GM12801 (cell line): Measurements from ENCODE around the gene NAT8.

Experiments used
- TF ChIP-seq, protein P1 (sequence below): IDR thresholded peaks from one replicate; pipeline ENCODE4 v1.5.1; 2011; ENCODE audit warnings: control low read depth; ENCODE audit not compliant: insufficient read length; ENCODE audit errors: extremely low read depth

The NAT8 gene

DNA sequence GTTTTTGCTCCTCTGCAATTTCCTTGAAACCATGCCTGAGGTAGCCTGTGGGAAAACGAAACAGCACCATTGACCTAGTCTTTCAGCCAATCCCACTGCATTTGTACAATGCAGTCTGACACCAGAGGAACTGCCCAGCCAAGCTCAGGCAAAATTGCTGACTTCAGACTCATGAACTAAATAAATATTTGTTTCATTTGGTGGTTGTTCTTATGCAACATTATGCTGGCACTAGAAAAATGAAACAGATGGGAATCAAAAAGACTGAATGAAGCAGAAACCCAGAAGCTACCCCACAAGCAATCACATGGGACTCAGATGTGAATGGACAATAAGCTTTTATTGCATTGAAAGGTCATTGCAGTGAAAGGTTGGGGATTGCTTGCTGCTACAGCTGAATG, 1.7 kb downstream of the NAT8 start:
- TF ChIP-seq, protein P1, sequence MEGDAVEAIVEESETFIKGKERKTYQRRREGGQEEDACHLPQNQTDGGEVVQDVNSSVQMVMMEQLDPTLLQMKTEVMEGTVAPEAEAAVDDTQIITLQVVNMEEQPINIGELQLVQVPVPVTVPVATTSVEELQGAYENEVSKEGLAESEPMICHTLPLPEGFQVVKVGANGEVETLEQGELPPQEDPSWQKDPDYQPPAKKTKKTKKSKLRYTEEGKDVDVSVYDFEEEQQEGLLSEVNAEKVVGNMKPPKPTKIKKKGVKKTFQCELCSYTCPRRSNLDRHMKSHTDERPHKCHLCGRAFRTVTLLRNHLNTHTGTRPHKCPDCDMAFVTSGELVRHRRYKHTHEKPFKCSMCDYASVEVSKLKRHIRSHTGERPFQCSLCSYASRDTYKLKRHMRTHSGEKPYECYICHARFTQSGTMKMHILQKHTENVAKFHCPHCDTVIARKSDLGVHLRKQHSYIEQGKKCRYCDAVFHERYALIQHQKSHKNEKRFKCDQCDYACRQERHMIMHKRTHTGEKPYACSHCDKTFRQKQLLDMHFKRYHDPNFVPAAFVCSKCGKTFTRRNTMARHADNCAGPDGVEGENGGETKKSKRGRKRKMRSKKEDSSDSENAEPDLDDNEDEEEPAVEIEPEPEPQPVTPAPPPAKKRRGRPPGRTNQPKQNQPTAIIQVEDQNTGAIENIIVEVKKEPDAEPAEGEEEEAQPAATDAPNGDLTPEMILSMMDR: no peak

DNA sequence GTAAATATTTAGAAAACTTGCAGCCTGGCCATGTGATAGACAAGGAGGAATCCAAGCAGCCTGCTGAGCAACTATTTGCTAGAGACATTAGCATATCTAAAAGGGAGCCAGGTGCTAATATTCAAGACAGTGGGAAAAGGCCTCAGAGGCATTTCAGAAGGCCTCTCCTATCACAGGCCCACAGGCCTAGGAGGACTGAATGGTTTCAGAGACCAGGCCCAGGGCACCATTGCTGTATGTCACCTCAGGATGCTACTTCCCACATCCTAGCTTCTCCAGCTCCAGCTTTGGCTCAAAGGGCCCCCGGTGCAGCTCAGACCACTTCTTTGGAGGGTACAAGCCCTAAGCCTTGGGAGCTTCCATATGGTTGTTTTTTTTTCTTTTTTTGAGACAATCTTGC, 3.8 kb downstream of the NAT8 start:
- TF ChIP-seq, protein P1: no peak

DNA sequence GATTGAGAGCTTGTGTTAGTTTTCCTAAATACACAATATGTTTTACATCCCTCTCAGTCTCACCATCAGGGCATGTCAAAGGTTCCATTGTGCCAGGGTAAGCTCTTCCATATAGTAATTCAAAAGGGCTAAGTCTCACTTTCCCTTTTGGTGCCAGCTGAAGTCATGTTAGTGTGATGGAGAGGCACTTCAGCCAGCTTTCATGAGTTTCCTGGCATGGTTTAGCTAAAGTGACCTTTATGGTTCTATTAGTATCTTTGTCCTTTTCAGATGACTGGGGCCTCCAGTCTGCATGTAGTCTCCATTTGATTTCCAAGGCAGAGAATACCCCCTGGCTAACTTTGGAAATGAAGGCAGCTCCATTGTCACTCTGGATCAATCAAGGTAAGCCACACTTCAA, 27.2 kb downstream of the NAT8 start:
- TF ChIP-seq, protein P1: no peak

DNA sequence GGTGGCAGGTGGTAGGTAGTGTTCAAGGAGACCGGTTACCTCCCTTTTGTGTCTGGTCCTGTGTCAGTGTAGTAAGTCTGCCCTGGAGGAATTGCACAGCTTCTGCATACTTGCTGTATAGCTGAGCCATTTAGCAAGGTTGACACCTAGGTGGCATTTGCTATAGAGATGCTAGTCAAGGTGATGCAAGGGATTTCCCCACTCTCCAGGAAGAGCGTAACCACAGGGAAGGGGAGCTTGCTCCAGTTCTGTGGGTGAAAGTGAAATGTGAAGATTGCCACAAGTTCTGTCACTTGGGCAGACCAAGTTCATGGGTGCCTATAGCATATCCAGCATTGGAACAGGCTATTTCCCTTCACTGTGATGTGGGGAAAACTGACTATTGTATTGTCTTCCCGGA, 28.1 kb downstream of the NAT8 start:
- TF ChIP-seq, protein P1: no peak

DNA sequence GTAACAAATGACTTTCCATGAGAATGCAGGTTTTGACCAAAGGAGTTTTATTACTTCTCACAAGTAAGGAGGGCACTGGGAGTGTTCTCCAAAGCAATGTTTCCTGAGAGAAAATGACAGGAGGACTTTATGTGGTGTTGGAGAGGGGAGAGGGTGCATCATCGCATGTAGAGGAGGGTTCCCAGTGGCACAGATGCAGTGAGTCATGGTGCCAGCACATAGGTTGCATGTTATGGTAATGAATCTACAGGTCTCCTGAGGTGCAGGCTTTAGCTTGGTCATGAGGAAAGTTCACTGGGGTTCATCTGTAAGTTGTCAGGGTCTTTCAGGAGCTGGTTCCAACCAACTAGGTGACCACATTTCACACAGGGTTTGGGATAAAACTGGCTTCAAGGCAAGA, 30.4 kb downstream of the NAT8 start:
- TF ChIP-seq, protein P1: no peak

DNA sequence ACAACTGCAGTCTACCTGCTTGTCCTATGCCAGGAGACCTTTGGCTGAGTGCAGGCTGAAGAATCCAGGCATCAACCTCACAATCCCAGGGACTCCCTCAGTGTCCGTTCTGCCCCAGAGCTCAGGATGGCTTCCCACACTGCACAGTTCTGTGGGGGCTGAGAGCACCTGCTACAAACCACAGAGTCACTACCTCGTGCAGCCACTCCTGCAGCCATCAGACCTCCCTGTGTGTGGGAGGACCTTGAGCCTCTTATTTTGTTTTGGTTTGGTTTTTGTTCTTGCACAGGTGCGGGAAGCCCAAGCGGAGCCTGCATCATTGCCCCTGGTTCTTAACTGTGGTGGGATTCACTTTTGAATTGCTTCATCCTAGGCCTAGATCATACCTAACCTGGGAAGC, 31.0 kb downstream of the NAT8 start:
- TF ChIP-seq, protein P1: no peak

DNA sequence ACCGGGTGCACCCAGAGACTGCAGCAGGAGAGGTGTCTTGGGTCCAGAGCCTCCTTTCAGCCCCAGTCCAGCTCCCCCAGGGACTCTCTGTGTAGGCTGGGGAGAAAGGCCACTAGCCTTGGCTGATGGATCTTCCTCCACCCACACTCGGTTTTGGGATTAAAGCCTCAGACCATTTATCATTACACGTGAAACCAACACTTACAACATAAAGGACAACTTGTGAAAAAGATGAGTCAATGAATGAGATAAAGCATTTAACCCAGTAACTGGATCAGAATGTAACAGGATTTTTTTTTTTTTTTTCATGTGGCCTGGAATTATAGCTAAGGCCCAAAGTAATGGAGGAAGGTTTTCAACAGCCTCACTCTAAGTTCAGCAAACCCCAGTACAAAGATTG, 32.1 kb downstream of the NAT8 start:
- TF ChIP-seq, protein P1: no peak

DNA sequence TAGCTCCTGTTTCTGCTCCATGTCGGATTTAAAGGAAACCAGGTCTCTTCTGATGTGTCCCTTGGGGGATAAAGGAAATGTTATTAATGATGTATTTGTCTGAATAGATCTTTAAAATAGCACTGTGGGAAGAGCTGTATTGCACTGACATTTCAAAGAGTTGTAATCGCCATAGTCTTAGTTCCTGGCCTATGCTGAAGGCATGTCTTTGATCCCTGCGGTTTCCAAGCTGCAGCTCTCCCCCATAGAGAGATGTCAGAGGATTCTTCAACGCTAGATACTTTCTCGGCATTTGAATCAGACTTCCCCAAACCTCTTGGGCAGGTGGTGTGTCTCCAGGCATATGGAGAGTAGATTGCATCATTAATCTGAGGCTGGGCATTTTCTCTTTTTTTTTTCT, 40.4 kb downstream of the NAT8 start:
- TF ChIP-seq, protein P1: no peak
